ENCODE measurements around the gene GALNT7.

DNA sequence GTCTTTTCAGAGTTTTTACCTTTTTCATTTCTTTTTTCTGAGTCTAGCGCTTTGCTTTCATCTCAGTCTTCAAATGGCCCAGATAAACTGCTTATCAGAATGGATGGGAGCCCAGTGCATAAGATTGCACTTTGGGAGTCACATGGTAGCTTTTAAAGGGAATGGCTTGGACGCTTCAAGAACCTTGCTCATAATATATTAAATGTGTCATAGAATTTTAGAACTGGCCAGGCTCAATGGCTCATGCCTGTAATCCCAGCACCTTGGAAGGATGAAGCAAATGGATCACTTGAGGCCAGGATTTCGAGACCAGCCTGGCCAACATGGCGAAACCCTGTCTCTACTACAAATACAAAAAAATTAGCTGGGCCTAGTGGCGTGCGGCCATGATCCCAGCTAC is 97.1 kb downstream of the GALNT7 start:
- TF ChIP-seq, protein P1, sequence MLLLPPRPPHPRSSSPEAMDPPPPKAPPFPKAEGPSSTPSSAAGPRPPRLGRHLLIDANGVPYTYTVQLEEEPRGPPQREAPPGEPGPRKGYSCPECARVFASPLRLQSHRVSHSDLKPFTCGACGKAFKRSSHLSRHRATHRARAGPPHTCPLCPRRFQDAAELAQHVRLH (tag by site-specific recombination; IDR thresholded peaks at IDR 0.05) = no peak
- TF ChIP-seq SP2 (tag by site-specific recombination; IDR thresholded peaks at IDR 0.05) (no peak), ZNF138 (tag by site-specific recombination; IDR thresholded peaks at IDR 0.05; ENCODE audit: borderline replicate concordance) (no peak), ZNF350 (tag by site-specific recombination; IDR thresholded peaks at IDR 0.05) (no peak), ZNF2 (tag by site-specific recombination; IDR thresholded peaks at IDR 0.05) (no peak), GLIS1 (tag by site-specific recombination; IDR thresholded peaks at IDR 0.05) (no peak)
- TF ChIP-seq, protein P2, sequence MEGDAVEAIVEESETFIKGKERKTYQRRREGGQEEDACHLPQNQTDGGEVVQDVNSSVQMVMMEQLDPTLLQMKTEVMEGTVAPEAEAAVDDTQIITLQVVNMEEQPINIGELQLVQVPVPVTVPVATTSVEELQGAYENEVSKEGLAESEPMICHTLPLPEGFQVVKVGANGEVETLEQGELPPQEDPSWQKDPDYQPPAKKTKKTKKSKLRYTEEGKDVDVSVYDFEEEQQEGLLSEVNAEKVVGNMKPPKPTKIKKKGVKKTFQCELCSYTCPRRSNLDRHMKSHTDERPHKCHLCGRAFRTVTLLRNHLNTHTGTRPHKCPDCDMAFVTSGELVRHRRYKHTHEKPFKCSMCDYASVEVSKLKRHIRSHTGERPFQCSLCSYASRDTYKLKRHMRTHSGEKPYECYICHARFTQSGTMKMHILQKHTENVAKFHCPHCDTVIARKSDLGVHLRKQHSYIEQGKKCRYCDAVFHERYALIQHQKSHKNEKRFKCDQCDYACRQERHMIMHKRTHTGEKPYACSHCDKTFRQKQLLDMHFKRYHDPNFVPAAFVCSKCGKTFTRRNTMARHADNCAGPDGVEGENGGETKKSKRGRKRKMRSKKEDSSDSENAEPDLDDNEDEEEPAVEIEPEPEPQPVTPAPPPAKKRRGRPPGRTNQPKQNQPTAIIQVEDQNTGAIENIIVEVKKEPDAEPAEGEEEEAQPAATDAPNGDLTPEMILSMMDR (tag by site-specific recombination; IDR thresholded peaks at IDR 0.05) = no peak
- TF ChIP-seq, protein P3, sequence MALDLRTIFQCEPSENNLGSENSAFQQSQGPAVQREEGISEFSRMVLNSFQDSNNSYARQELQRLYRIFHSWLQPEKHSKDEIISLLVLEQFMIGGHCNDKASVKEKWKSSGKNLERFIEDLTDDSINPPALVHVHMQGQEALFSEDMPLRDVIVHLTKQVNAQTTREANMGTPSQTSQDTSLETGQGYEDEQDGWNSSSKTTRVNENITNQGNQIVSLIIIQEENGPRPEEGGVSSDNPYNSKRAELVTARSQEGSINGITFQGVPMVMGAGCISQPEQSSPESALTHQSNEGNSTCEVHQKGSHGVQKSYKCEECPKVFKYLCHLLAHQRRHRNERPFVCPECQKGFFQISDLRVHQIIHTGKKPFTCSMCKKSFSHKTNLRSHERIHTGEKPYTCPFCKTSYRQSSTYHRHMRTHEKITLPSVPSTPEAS (tag by site-specific recombination; IDR thresholded peaks at IDR 0.05) = no peak
- TF ChIP-seq, protein P4, sequence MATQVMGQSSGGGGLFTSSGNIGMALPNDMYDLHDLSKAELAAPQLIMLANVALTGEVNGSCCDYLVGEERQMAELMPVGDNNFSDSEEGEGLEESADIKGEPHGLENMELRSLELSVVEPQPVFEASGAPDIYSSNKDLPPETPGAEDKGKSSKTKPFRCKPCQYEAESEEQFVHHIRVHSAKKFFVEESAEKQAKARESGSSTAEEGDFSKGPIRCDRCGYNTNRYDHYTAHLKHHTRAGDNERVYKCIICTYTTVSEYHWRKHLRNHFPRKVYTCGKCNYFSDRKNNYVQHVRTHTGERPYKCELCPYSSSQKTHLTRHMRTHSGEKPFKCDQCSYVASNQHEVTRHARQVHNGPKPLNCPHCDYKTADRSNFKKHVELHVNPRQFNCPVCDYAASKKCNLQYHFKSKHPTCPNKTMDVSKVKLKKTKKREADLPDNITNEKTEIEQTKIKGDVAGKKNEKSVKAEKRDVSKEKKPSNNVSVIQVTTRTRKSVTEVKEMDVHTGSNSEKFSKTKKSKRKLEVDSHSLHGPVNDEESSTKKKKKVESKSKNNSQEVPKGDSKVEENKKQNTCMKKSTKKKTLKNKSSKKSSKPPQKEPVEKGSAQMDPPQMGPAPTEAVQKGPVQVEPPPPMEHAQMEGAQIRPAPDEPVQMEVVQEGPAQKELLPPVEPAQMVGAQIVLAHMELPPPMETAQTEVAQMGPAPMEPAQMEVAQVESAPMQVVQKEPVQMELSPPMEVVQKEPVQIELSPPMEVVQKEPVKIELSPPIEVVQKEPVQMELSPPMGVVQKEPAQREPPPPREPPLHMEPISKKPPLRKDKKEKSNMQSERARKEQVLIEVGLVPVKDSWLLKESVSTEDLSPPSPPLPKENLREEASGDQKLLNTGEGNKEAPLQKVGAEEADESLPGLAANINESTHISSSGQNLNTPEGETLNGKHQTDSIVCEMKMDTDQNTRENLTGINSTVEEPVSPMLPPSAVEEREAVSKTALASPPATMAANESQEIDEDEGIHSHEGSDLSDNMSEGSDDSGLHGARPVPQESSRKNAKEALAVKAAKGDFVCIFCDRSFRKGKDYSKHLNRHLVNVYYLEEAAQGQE (tag by site-specific recombination; IDR thresholded peaks at IDR 0.05) = no peak
